ENCODE data around the gene ZNF608.

DNA sequence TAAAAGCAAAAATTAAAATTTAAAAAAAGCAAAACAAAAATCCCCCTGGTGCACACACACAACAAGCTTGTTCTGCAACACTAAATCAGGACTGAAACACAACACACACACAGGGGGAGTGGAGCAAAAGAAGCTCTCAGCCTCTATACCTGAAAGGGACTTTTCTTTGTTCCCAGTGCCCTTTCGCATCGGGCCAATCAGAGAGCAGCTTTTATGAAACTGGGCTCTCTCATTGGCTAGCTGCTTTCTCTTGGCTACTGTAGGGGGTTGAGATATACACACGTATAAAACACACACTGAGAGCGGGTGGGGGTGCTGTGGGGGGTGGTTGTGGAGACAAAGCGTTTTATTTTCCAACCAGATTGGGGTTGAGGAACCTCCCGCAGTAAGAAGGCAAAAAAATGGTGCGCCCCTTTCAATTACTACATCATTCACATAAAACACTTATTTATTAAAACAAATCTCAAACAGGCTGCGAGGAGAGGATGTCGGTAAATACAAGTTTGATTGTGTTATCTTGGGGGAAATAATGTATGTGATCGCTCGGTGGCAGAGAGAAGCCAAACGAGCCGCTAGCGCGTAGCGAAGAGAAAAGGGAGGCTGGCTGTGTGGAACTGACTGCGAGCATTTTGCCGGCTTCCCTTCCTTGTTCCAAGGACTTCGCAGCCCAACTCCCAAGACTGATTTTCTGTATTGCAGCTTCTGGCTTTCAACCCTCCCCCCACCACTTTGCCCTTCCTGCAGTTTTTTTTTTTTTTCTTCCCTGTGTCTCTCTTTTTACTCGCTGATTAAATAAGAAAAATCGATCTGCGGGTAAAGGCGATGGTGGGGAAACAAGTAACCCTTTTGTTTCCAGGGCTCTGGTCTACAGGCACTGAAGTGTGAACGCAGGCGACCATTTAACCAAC is 2.5 kb upstream of the ZNF608 start:
- TF ChIP-seq ARNTL (CRISPR knock-in tag; IDR thresholded peaks at IDR 0.05; ENCODE audit: borderline replicate concordance, low read depth) (no peak), CSDC2 (CRISPR knock-in tag; IDR thresholded peaks at IDR 0.05) (no peak), PPARA (CRISPR knock-in tag; IDR thresholded peaks at IDR 0.05; ENCODE audit: borderline replicate concordance) (no peak), ZNF70 (CRISPR knock-in tag; IDR thresholded peaks at IDR 0.05) (no peak), ZNF565 (CRISPR knock-in tag; conservative IDR thresholded peaks at IDR 0.05; ENCODE audit: low read depth) (no peak), ZFP30 (CRISPR knock-in tag; IDR thresholded peaks at IDR 0.05) (no peak)
- TF ChIP-seq, protein P1, sequence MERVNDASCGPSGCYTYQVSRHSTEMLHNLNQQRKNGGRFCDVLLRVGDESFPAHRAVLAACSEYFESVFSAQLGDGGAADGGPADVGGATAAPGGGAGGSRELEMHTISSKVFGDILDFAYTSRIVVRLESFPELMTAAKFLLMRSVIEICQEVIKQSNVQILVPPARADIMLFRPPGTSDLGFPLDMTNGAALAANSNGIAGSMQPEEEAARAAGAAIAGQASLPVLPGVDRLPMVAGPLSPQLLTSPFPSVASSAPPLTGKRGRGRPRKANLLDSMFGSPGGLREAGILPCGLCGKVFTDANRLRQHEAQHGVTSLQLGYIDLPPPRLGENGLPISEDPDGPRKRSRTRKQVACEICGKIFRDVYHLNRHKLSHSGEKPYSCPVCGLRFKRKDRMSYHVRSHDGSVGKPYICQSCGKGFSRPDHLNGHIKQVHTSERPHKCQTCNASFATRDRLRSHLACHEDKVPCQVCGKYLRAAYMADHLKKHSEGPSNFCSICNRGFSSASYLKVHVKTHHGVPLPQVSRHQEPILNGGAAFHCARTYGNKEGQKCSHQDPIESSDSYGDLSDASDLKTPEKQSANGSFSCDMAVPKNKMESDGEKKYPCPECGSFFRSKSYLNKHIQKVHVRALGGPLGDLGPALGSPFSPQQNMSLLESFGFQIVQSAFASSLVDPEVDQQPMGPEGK (CRISPR knock-in tag; IDR thresholded peaks at IDR 0.05; ENCODE audit: borderline replicate concordance) = peak; percentile 55; the same call in 1 of the 2 replicates
- TF ChIP-seq, protein P2, sequence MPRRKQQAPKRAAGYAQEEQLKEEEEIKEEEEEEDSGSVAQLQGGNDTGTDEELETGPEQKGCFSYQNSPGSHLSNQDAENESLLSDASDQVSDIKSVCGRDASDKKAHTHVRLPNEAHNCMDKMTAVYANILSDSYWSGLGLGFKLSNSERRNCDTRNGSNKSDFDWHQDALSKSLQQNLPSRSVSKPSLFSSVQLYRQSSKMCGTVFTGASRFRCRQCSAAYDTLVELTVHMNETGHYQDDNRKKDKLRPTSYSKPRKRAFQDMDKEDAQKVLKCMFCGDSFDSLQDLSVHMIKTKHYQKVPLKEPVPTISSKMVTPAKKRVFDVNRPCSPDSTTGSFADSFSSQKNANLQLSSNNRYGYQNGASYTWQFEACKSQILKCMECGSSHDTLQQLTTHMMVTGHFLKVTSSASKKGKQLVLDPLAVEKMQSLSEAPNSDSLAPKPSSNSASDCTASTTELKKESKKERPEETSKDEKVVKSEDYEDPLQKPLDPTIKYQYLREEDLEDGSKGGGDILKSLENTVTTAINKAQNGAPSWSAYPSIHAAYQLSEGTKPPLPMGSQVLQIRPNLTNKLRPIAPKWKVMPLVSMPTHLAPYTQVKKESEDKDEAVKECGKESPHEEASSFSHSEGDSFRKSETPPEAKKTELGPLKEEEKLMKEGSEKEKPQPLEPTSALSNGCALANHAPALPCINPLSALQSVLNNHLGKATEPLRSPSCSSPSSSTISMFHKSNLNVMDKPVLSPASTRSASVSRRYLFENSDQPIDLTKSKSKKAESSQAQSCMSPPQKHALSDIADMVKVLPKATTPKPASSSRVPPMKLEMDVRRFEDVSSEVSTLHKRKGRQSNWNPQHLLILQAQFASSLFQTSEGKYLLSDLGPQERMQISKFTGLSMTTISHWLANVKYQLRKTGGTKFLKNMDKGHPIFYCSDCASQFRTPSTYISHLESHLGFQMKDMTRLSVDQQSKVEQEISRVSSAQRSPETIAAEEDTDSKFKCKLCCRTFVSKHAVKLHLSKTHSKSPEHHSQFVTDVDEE (CRISPR knock-in tag; IDR thresholded peaks at IDR 0.05) = no peak

Data from SK-N-SH treated with all-trans-retinoic acid at 6 μM for 48 hours (cell line).